HCT116 (cell line): ENCODE results near the gene CDK13. TPM values are rescaled to one million over a fixed set of nuclear protein-coding genes. Genes with fewer than 3 reads are reported as not detected.

Source experiments
- ATAC-seq: fragments of 200-7000 bp; cut with Tn5 transposase; 2 replicates; pipeline ENCODE4 v1.9.1; 2020; ENCODE audit warnings: mild to moderate bottlenecking, moderate library complexity
- BruUV-seq: library from RNA; stranded (reverse); fragments of 400-500 nt; replicated peaks from 2 replicates; lab custom pipeline; 2021; lab: Mats Ljungman, UMichigan
- CTCF ChIA-PET: fragments of 300-600 bp; sonication (Branson Sonifier 250); formaldehyde crosslinking; loops from one replicate; lab custom pipeline; 2021; ENCODE audit warnings: antibody characterized with exemption; lab: Charles Lee
- POLR2A ChIA-PET: fragments of 300-600, 350-600 bp; sonication (Branson Sonifier 250); formaldehyde crosslinking; loops from one replicate; lab custom pipeline; 2021; ENCODE audit warnings: antibody characterized with exemption; lab: Charles Lee
- RAD21 ChIA-PET, 2 experiments: fragments of 300-600 bp; sonication (Branson Sonifier 250); formaldehyde crosslinking; loops; one replicate each; lab custom pipeline; 2023; ENCODE audit warnings: low total read pairs in 2 of 2; ENCODE audit not compliant: uncharacterized antibody in 2 of 2, unreplicated experiment in 2 of 2, low non-redundant PET in 1 of 2; lab: Charles Lee
- DNase-seq: peaks from one replicate; pipeline ENCODE4 v3.0.0-alpha.2; 2010; ENCODE audit warnings: low read depth, low spot score
- H2AFZ ChIP-seq: fragments of 200-600 bp; shearing (Covaris generic), sonication (generic); 2 replicates; pipeline ENCODE4 v1.6.1; 2017; ENCODE audit warnings: low read depth, mixed run types, mixed read lengths, antibody characterized with exemption, low read length; ENCODE audit not compliant: poor library complexity, severe bottlenecking
- H3K27ac ChIP-seq: 2 replicates; pipeline ENCODE4 v1.5.1; 2012; ENCODE audit warnings: low read depth, low read length
- H3K27me3 ChIP-seq: fragments of 200-600 bp; sonication (generic); 2 replicates; pipeline ENCODE4 v1.6.1; 2016; ENCODE audit warnings: mixed run types, low read length, mixed read lengths; ENCODE audit not compliant: insufficient read depth
- H3K36me3 ChIP-seq, 2 experiments: fragments of 200-500 bp in 1 of 2; fragments of 200-600 bp in 1 of 2; sonication (Bioruptor generic) in 1 of 2; sonication (generic) in 1 of 2; 2 replicates each; pipeline versions ENCODE4 v1.5.1 to v1.6.1; 2014 to 2016; ENCODE audit warnings: low read length in 2 of 2, inconsistent platforms in 1 of 2, mixed read lengths in 1 of 2, mixed run types in 1 of 2; ENCODE audit not compliant: insufficient read depth in 2 of 2, control insufficient read depth in 1 of 2
- H3K4me1 ChIP-seq, 2 experiments: fragments of 200-600 bp in 1 of 2; sonication (generic) in 1 of 2; 2 replicates each; pipeline versions ENCODE4 v1.5.1 to v1.6.1; 2012 to 2017; ENCODE audit warnings: low read length in 2 of 2, inconsistent platforms in 1 of 2, mild to moderate bottlenecking in 1 of 2, mixed read lengths in 1 of 2, mixed run types in 1 of 2, moderate library complexity in 1 of 2; ENCODE audit not compliant: insufficient read depth in 2 of 2, control insufficient read depth in 1 of 2
- H3K4me2 ChIP-seq: fragments of 200-600 bp; sonication (generic); 2 replicates; pipeline ENCODE4 v1.6.1; 2017; ENCODE audit warnings: mixed run types, low read length, mixed read lengths
- H3K4me3 ChIP-seq, 2 experiments: fragments of 200-600 bp in 1 of 2; sonication (generic) in 1 of 2; replicated peaks in 1 of 2; 2 replicates each; pipeline ENCODE4 v1.5.1; 2011 to 2016; ENCODE audit warnings: low read length in 2 of 2, control low read depth in 1 of 2, low read depth in 1 of 2, mild to moderate bottlenecking in 1 of 2, mixed read lengths in 1 of 2, mixed run types in 1 of 2
- H3K79me2 ChIP-seq: fragments of 200-600 bp; sonication (generic); 2 replicates; pipeline ENCODE4 v1.6.1; 2017; ENCODE audit warnings: mild to moderate bottlenecking, mixed run types, low read length, moderate library complexity, mixed read lengths; ENCODE audit not compliant: insufficient read depth
- H3K9ac ChIP-seq: fragments of 200-600 bp; sonication (generic); 2 replicates; pipeline ENCODE4 v1.6.1; 2016; ENCODE audit warnings: low read length, mixed read lengths
- H3K9me2 ChIP-seq: fragments of 200-600 bp; sonication (generic), shearing (Covaris generic); 2 replicates; pipeline ENCODE4 v1.6.1; 2017; ENCODE audit warnings: mixed run types, mild to moderate bottlenecking, moderate library complexity; ENCODE audit not compliant: insufficient read depth
- H3K9me3 ChIP-seq, 2 experiments: fragments of 200-500 bp in 1 of 2; fragments of 200-600 bp in 1 of 2; sonication (Bioruptor generic) in 1 of 2; sonication (generic) in 1 of 2; 2 replicates each; pipeline ENCODE4 v1.6.1; 2014 to 2017; ENCODE audit warnings: low read length in 2 of 2, mixed read lengths in 2 of 2, inconsistent platforms in 1 of 2, low read depth in 1 of 2, mild to moderate bottlenecking in 1 of 2, mixed run types in 1 of 2, moderate library complexity in 1 of 2; ENCODE audit not compliant: control insufficient read depth in 1 of 2, insufficient read depth in 1 of 2
- H4K20me1 ChIP-seq: fragments of 200-600 bp; sonication (generic), shearing (Covaris generic); 2 replicates; pipeline ENCODE4 v1.6.1; 2017; ENCODE audit warnings: mixed run types, mild to moderate bottlenecking, moderate library complexity; ENCODE audit not compliant: insufficient read depth
- CBX3 ChIP-seq: IDR thresholded peaks from 2 replicates; pipeline ENCODE4 v1.6.1; 2012; ENCODE audit warnings: low read depth
- ELF1 ChIP-seq: IDR thresholded peaks from 2 replicates; pipeline ENCODE4 v1.6.1; 2012; ENCODE audit warnings: low read depth, borderline replicate concordance
- EZH2 ChIP-seq: fragments of 200-600 bp; sonication (generic); IDR thresholded peaks from 2 replicates; pipeline ENCODE4 v1.6.1; 2017; ENCODE audit warnings: antibody characterized with exemption, mixed run types
- EZH2phosphoT487 ChIP-seq: fragments of 200-600 bp; IDR thresholded peaks from 2 replicates; pipeline ENCODE4 v1.6.1; 2018; ENCODE audit warnings: antibody characterized with exemption, borderline replicate concordance
- POLR2AphosphoS5 ChIP-seq: IDR thresholded peaks from 2 replicates; pipeline ENCODE4 v1.6.1; 2011; ENCODE audit warnings: mild to moderate bottlenecking, low read depth, low read length, moderate library complexity
- SRF ChIP-seq: IDR thresholded peaks from 2 replicates; pipeline ENCODE4 v1.6.1; 2012; ENCODE audit warnings: low read depth
- TCF7L2 ChIP-seq: IDR thresholded peaks from 2 replicates; pipeline ENCODE4 v1.7.0; 2011; ENCODE audit warnings: borderline replicate concordance, inconsistent platforms; ENCODE audit not compliant: insufficient read depth, insufficient read length; ENCODE audit errors: extremely low read depth
- YY1 ChIP-seq: IDR thresholded peaks from 2 replicates; pipeline ENCODE4 v1.6.1; 2011; ENCODE audit warnings: low read length, low read depth, moderate library complexity, mild to moderate bottlenecking; ENCODE audit not compliant: insufficient replicate concordance; ENCODE audit errors: extremely low read depth
- ZFX ChIP-seq: fragments of 450-650 bp; IDR thresholded peaks from 2 replicates; pipeline ENCODE4 v1.6.1; 2017
- ZNF274 ChIP-seq: fragments of 200-500 bp; sonication (Bioruptor generic); IDR thresholded peaks from 2 replicates; pipeline ENCODE4 v1.6.1; 2014; ENCODE audit warnings: mild to moderate bottlenecking, low read depth, low read length, inconsistent platforms
- intact Hi-C: fragments of 100-400 bp; cut with micrococcal nuclease; formaldehyde crosslinking; loops from 2 replicates; pipeline ENCODE4 v1.10.0; 2022
- total RNA-seq: library from RNA; stranded (reverse); gene quantifications from one replicate; pipeline ENCODE4 v1.2.1, GENCODE V29; 2021; ENCODE audit not compliant: unreplicated experiment
- TF ChIP-seq, protein P1 (sequence below), 3 experiments: fragments of 200-600 bp in 1 of 3; sonication (generic) in 1 of 3; IDR thresholded peaks in 2 of 3; conservative IDR thresholded peaks in 1 of 3; 2 replicates each; pipeline ENCODE4 v1.5.1; 2012 to 2017; ENCODE audit warnings: low read depth in 2 of 3, low read length in 2 of 3, antibody characterized with exemption in 1 of 3, borderline replicate concordance in 1 of 3, control low read depth in 1 of 3, mild to moderate bottlenecking in 1 of 3, mixed read lengths in 1 of 3, mixed run types in 1 of 3, moderate library complexity in 1 of 3; ENCODE audit not compliant: insufficient read depth in 1 of 3
- TF ChIP-seq, protein P2 (sequence below): IDR thresholded peaks from 2 replicates; pipeline ENCODE4 v1.6.1; 2011; ENCODE audit warnings: mild to moderate bottlenecking, low read length, moderate library complexity; ENCODE audit not compliant: insufficient replicate concordance; ENCODE audit errors: extremely low read depth
- TF ChIP-seq, protein P3 (sequence below): IDR thresholded peaks from 2 replicates; pipeline ENCODE4 v1.6.1; 2012
- TF ChIP-seq, protein P4 (sequence below): IDR thresholded peaks from 2 replicates; pipeline ENCODE4 v1.6.1; 2012

CDK13 gene
- total RNA-seq, 1 experiment from 2014 or later: 28.8 TPM

DNA sequence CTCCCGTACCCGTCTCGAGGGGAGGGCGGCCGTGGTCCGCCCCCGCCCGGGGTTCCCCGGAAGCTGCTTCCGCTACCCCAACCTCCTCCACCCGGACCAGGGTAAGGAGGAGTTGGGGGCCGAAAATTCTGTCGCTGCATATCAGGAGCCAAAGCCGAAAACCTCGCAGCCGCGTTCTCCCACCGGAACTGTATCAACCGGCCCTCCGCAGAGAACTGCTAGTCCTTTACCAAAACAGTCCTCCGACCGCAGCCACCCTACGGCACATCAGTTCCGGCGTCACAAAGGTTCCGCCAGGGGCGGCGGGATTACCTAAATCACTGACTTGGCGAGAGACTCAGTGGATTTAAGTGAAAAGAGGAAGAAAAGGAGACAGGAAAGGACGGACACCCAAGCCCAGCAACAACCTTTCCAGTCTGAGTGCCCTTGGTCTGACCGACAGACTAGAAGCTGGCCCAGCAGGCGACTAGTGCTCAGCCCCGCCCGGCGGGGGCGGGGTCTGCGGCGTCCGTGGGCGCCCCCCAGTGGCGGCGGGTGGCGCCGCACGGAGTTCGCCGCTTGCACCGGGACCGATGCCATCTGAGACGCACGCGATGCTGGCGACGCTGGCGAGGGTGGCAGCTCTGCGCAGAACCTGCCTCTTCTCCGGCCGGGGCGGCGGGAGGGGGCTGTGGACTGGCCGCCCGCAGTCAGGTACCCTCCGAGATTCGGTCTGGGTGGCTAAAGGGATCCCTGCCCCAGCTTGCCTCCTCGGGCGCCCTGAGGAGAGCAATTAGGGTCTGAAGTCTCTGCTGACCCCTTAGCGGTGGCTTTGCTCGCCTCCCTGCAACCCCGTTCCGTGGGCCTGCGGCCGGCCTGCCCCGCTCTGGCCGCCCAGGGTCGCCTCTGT lies 184.6 kb downstream of the CDK13 start, which contains the start of the genes MPLKIP and SUGCT (continued):
- TF ChIP-seq, protein P1, sequence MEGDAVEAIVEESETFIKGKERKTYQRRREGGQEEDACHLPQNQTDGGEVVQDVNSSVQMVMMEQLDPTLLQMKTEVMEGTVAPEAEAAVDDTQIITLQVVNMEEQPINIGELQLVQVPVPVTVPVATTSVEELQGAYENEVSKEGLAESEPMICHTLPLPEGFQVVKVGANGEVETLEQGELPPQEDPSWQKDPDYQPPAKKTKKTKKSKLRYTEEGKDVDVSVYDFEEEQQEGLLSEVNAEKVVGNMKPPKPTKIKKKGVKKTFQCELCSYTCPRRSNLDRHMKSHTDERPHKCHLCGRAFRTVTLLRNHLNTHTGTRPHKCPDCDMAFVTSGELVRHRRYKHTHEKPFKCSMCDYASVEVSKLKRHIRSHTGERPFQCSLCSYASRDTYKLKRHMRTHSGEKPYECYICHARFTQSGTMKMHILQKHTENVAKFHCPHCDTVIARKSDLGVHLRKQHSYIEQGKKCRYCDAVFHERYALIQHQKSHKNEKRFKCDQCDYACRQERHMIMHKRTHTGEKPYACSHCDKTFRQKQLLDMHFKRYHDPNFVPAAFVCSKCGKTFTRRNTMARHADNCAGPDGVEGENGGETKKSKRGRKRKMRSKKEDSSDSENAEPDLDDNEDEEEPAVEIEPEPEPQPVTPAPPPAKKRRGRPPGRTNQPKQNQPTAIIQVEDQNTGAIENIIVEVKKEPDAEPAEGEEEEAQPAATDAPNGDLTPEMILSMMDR (IDR thresholded peaks at IDR 0.05 in 2 of 3, conservative IDR thresholded peaks at IDR 0.05 in 1 of 3; ENCODE audit: borderline replicate concordance in 1 of 3, insufficient read depth in 1 of 3, low read depth in 2 of 3, low read length in 2 of 3): peak; percentile 63 to 97 (median 84)
- peak; percentile 81 for TF ChIP-seq POLR2AphosphoS5

DNA sequence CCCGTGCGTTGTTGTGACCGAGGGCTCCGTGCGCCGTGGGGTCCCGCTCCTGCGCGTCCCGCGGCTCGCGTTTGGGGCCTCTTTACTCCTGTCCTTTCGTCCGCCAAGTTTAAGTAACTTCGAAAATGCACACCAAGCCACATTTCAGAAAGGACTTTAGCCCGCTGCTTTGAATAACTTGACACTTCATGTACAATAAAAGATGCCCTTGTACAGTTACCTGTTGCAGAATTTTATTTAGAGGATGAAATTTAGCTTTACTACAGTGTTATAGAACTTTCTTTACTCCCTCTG lies 185.2 kb downstream of the CDK13 start:
- BruUV-seq: TSS peak; percentile 51
- Histone ChIP-seq H3K9me3 (no peaks in the 10 kb centered on the region), H3K27me3 (no peaks in the 10 kb centered on the region), H3K4me3 (peak overlapping the region; percentile 71 to 77), H3K4me2 (peak overlapping the region; percentile 77), H4K20me1 (peaks cover 8% of the 10 kb centered on the region; the same call in 1 of the 2 replicates), H3K36me3 (no peaks in the 10 kb centered on the region), H3K27ac (peak overlapping the region; percentile 11; the same call in 1 of the 2 replicates), H2AFZ (no peak overlapping the region), H3K9ac (peak overlapping the region; percentile 83), H3K79me2 (peaks cover 43% of the 10 kb centered on the region), H3K4me1 (peaks cover 7 to 17% of the 10 kb centered on the region in 2 experiments; a peak in 3 of 4 replicates), H3K9me2 (no peaks in the 10 kb centered on the region)
- ATAC-seq: no peak
- RAD21 ChIA-PET: no interaction called here
- DNase-seq: no peak
- CTCF ChIA-PET: interaction anchor here (1.0 kb wide), 1 partner anchor 16 kb away, joined by 3 read pairs; no protein-coding TSS in a partner anchor
- POLR2A ChIA-PET: interaction anchor here (0.8 kb wide), 1 partner anchor 185 kb away, joined by 3 read pairs; the partner anchor contains the start of gene CDK13
- TF ChIP-seq ZFX (no peak), EZH2 (no peak), ELF1 (no peak), SRF (no peak), ZNF274 (no peak), POLR2AphosphoS5 (no peak), YY1 (no peak), CBX3 (no peak), TCF7L2 (no peak), EZH2phosphoT487 (no peak)
- TF ChIP-seq, protein P2, sequence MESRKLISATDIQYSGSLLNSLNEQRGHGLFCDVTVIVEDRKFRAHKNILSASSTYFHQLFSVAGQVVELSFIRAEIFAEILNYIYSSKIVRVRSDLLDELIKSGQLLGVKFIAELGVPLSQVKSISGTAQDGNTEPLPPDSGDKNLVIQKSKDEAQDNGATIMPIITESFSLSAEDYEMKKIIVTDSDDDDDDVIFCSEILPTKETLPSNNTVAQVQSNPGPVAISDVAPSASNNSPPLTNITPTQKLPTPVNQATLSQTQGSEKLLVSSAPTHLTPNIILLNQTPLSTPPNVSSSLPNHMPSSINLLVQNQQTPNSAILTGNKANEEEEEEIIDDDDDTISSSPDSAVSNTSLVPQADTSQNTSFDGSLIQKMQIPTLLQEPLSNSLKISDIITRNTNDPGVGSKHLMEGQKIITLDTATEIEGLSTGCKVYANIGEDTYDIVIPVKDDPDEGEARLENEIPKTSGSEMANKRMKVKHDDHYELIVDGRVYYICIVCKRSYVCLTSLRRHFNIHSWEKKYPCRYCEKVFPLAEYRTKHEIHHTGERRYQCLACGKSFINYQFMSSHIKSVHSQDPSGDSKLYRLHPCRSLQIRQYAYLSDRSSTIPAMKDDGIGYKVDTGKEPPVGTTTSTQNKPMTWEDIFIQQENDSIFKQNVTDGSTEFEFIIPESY: no peak
- TF ChIP-seq, protein P3, sequence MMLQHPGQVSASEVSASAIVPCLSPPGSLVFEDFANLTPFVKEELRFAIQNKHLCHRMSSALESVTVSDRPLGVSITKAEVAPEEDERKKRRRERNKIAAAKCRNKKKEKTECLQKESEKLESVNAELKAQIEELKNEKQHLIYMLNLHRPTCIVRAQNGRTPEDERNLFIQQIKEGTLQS: no peak
- TF ChIP-seq, protein P1 (IDR thresholded peaks at IDR 0.05 in 2 of 3, conservative IDR thresholded peaks at IDR 0.05 in 1 of 3; ENCODE audit: borderline replicate concordance in 1 of 3, insufficient read depth in 1 of 3, low read depth in 2 of 3, low read length in 2 of 3): no peak
- TF ChIP-seq, protein P4, sequence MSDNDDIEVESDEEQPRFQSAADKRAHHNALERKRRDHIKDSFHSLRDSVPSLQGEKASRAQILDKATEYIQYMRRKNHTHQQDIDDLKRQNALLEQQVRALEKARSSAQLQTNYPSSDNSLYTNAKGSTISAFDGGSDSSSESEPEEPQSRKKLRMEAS: no peak
- intact Hi-C loops: no loop called here
